Measurements from ENCODE around the gene MRFAP1L1. TPM values are rescaled to one million over a fixed set of nuclear protein-coding genes. Genes with fewer than 3 reads are reported as not detected.

MRFAP1L1 gene
- polyA plus RNA-seq, 1 donor from 2014 or later, result 438 TPM

GRCh38 chr4:6668391-6668790, 41.3 kb downstream of the MRFAP1L1 start:
- Histone ChIP-seq H3K9me2 (ENCODE audit: insufficient read depth, low read length) (no peaks in the 10 kb centered on the region), H3K27ac (ENCODE audit: low read length) (no peak overlapping the region), H3K79me2 (replicated peaks; ENCODE audit: insufficient read depth, low read length) (no peaks in the 10 kb centered on the region), H4K20me1 (ENCODE audit: insufficient read depth) (no peaks in the 10 kb centered on the region), H3K27me3 (ENCODE audit: insufficient read depth, low read depth, low read length) (no peaks in the 10 kb centered on the region), H3K4me2 (ENCODE audit: low read length) (no peak overlapping the region), H3F3A (ENCODE audit: insufficient read depth, low read length, poor library complexity, severe bottlenecking) (no peaks in the 10 kb centered on the region), H3K9me3 (ENCODE audit: low read length) (no peaks in the 10 kb centered on the region), H2AFZ (ENCODE audit: low read depth, low read length) (no peak overlapping the region), H3K4me3 (ENCODE audit: low read length) (no peak overlapping the region), H3K36me3 (ENCODE audit: insufficient read depth, low read length) (no peaks in the 10 kb centered on the region), H3K9ac (ENCODE audit: low read length) (no peak overlapping the region)
- TF ChIP-seq MXI1 (conservative IDR thresholded peaks at IDR 0.05; ENCODE audit: poor library complexity, severe bottlenecking), result no peak
- TF ChIP-seq EZH2 (IDR thresholded peaks at IDR 0.05; ENCODE audit: borderline replicate concordance, insufficient read depth, low read length, poor library complexity, severe bottlenecking), result no peak
- no peak for TF ChIP-seq TAF1 (IDR thresholded peaks at IDR 0.05; ENCODE audit: low read depth)

GRCh38 chr4:6665320-6665654, 44.4 kb downstream of the MRFAP1L1 start:
- Histone ChIP-seq H3K4me2 (ENCODE audit: low read length) (no peak overlapping the region), H3K27me3 (ENCODE audit: insufficient read depth, low read depth, low read length) (no peaks in the 10 kb centered on the region), H2AFZ (ENCODE audit: low read depth, low read length) (no peak overlapping the region)

GRCh38 chr4:6663596-6664393, 45.9 kb downstream of the MRFAP1L1 start:
- Histone ChIP-seq H3K36me3 (ENCODE audit: insufficient read depth, low read length) (no peaks in the 10 kb centered on the region), H4K20me1 (ENCODE audit: insufficient read depth) (no peaks in the 10 kb centered on the region), H3K27ac (ENCODE audit: low read length) (no peak overlapping the region), H3K79me2 (replicated peaks; ENCODE audit: insufficient read depth, low read length) (no peaks in the 10 kb centered on the region), H3K4me3 (ENCODE audit: low read length) (no peak overlapping the region), H3K4me2 (ENCODE audit: low read length) (no peak overlapping the region), H2AFZ (ENCODE audit: low read depth, low read length) (no peak overlapping the region), H3F3A (ENCODE audit: insufficient read depth, low read length, poor library complexity, severe bottlenecking) (no peaks in the 10 kb centered on the region), H3K27me3 (ENCODE audit: insufficient read depth, low read depth, low read length) (no peaks in the 10 kb centered on the region), H3K9me2 (ENCODE audit: insufficient read depth, low read length) (no peaks in the 10 kb centered on the region), H3K9ac (ENCODE audit: low read length) (no peak overlapping the region), H3K9me3 (ENCODE audit: low read length) (no peaks in the 10 kb centered on the region)
- TF ChIP-seq CTCF (IDR thresholded peaks at IDR 0.05; ENCODE audit: poor library complexity, severe bottlenecking) (no peak), REST (IDR thresholded peaks at IDR 0.05; ENCODE audit: borderline replicate concordance) (no peak), TAF1 (IDR thresholded peaks at IDR 0.05; ENCODE audit: low read depth) (no peak), POLR2AphosphoS5 (IDR thresholded peaks at IDR 0.05) (no peak), EP300 (conservative IDR thresholded peaks at IDR 0.05; ENCODE audit: poor library complexity, severe bottlenecking) (no peak), EZH2 (IDR thresholded peaks at IDR 0.05; ENCODE audit: borderline replicate concordance, insufficient read depth, low read length, poor library complexity, severe bottlenecking) (no peak), MXI1 (conservative IDR thresholded peaks at IDR 0.05; ENCODE audit: poor library complexity, severe bottlenecking) (no peak), RAD21 (conservative IDR thresholded peaks at IDR 0.05) (no peak), SMC3 (conservative IDR thresholded peaks at IDR 0.05; ENCODE audit: poor library complexity) (no peak)

More at GRCh38 chr4:6665320-6665654, 44.4 kb downstream of the MRFAP1L1 start:
- no peaks in the 10 kb centered on the region for H3K9me2 ChIP-seq (ENCODE audit: insufficient read depth, low read length)
- H3K4me3 ChIP-seq (ENCODE audit: low read length), result no peak overlapping the region
- no peak overlapping the region for H3K27ac ChIP-seq (ENCODE audit: low read length)
- H4K20me1 ChIP-seq (ENCODE audit: insufficient read depth), result no peaks in the 10 kb centered on the region
- H3K79me2 ChIP-seq (replicated peaks; ENCODE audit: insufficient read depth, low read length), result no peaks in the 10 kb centered on the region
- H3F3A ChIP-seq (ENCODE audit: insufficient read depth, low read length, poor library complexity, severe bottlenecking), result no peaks in the 10 kb centered on the region
- no peak overlapping the region for H3K9ac ChIP-seq (ENCODE audit: low read length)
- no peak for TF ChIP-seq SMC3 (conservative IDR thresholded peaks at IDR 0.05; ENCODE audit: poor library complexity)
- no peaks in the 10 kb centered on the region for H3K36me3 ChIP-seq (ENCODE audit: insufficient read depth, low read length)
- H3K9me3 ChIP-seq (ENCODE audit: low read length), result no peaks in the 10 kb centered on the region
